DND-41 (cell line): ENCODE data around the gene ZNF526.

ENCODE experiments used
- EZH2 ChIP-seq: IDR thresholded peaks from 3 replicates; pipeline ENCODE4 v1.6.1; 2012; ENCODE audit warnings: borderline replicate concordance, low read depth, mild to moderate bottlenecking, moderate library complexity, low read length, inconsistent platforms; ENCODE audit not compliant: severe bottlenecking
- TF ChIP-seq, protein P1 (sequence below): IDR thresholded peaks from 2 replicates; pipeline ENCODE4 v1.5.1; 2012; ENCODE audit warnings: borderline replicate concordance, low read length, moderate library complexity, mild to moderate bottlenecking; ENCODE audit not compliant: poor library complexity, severe bottlenecking; ENCODE audit errors: extremely low read depth

DNA sequence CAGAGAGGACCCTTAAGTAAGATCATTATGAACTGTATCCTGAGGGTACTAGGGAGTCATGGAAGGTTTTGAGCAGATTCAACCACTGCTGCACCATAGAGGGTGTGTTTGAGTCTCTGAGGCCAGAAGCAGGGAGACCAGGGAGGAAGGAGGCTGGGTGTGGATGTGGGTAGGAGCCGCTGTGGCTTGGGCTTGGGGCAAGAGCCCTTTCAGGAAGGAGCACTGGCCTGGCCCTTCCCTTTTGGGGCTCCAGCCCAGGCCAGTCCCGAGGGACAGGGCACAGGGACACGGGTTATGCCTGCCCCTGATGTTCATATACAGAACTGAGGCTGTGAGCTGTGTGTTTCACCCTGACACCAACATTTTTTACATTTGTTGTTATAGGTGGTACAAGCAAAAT lies 56.2 kb downstream of the ZNF526 start:
- TF ChIP-seq, protein P1, sequence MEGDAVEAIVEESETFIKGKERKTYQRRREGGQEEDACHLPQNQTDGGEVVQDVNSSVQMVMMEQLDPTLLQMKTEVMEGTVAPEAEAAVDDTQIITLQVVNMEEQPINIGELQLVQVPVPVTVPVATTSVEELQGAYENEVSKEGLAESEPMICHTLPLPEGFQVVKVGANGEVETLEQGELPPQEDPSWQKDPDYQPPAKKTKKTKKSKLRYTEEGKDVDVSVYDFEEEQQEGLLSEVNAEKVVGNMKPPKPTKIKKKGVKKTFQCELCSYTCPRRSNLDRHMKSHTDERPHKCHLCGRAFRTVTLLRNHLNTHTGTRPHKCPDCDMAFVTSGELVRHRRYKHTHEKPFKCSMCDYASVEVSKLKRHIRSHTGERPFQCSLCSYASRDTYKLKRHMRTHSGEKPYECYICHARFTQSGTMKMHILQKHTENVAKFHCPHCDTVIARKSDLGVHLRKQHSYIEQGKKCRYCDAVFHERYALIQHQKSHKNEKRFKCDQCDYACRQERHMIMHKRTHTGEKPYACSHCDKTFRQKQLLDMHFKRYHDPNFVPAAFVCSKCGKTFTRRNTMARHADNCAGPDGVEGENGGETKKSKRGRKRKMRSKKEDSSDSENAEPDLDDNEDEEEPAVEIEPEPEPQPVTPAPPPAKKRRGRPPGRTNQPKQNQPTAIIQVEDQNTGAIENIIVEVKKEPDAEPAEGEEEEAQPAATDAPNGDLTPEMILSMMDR, result no peak
- no peak for TF ChIP-seq EZH2
